GM10847 (cell line): ENCODE results near the gene FSTL1.

Experiments used
- POLR2A ChIP-seq: IDR thresholded peaks from 2 replicates; pipeline ENCODE4 v1.6.1; 2011; ENCODE audit not compliant: insufficient read length; ENCODE audit errors: extremely low read depth

FSTL1 gene

DNA sequence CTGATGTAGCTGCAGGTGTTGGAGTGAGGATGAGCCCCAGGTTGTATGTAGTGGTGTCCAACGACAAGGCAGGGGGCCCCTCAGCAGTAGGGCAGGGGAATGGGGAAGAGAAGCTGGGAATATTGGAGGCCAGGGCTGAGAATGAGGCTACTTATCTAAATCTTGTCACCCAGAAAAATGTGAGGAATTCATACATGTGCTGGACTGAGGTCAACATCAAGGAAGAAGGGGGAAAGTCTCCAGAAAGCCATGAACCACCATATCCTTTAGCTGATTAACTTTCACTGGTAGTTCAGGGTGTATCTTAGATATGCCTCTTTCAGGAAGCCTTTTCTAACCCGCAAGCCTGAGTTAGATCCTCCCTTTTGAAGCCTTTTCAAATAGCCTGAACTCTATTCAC is 22.6 kb upstream of the FSTL1 start:
- no peak for TF ChIP-seq POLR2A

DNA sequence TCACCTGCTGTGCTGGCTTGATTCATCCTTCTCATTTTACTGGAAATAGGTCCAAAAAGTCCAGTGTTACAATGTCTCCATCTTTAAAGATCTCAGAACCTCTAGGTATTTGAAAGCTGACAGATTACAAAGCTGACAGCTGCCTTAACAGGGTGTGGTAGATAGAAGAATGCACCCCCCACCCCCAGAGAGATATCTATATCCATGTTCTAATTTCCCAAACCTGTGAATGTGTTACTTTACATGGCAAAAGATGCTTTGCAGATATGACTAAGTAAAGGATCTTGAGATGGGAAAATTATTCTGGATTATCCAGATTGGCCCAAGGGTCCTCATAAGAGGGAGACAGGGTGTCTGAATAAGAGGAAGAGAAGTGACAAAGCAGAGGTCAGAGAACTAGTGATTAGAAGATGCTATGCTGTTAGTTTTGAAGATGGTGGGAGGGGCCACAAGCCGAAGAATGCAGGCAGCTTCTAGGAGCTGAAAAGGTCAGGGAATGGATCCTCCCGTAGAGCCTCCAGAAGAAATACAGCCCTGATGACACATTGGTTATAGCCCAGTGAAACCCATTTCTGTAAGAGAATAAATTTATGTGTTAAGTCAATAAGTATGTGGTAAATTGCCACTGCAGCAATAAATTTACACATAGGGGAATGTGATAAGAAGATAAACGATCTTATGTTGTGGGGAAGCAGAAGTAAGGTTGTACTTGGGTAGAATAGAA is 21.5 kb upstream of the FSTL1 start:
- no peak for TF ChIP-seq POLR2A

DNA sequence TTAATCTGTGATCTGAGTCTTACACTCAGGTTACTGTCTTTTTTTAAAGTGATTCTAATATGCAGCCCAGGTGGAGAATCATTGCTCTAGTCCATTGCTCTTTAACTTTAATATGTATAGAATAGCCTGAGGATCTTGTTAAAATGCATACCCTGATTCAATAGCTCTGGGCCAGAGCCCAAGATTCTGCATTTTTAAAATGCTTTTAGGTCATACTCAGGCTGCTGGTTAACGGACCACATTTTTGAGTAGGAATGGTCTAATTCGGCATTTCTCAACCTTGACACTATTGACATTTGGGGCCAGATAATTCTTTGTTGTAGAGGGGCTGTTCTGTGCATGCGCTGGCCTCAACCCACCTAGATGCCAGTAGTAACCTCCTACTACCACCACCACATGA is 20.9 kb upstream of the FSTL1 start:
- TF ChIP-seq POLR2A, result no peak

DNA sequence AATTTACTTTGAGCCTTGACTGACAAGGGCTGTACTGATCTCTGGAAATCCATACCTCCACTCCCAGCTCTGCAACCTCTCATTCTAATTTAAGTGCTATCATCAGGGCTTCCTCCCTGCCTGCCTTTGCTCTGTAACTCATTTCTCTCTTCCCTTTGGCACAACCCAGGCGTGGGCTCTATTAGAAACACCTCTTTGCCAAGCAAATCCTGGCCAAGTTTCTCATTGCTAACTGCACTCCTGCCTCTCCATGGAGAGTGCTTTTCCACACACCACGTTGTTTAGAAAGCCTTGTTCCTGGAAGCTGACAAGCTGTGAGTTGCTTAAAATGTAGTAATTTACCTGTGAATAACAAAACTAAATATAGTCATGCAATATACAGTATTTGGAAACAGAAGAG is 20.1 kb upstream of the FSTL1 start:
- TF ChIP-seq POLR2A, result no peak

DNA sequence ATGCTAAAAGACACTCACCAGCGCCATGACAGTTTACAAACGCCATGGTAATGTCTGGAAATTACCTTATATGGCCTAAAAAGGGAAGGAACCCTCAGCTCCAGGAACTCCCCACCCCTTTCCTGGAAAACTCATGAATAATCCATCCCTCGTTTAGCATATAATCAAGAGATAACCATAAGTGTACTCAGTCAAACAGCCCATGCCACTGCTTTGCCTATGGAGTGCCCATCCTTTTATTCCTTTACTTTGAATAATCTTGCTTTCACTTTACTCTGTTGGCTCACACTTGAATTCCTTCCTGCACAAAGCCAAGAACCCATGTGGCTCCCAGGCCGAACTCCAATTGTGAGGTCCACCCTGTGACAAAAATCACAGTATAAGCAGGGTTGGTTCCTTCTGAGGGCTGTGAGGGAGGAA is 19.1 kb upstream of the FSTL1 start:
- TF ChIP-seq POLR2A, result no peak

DNA sequence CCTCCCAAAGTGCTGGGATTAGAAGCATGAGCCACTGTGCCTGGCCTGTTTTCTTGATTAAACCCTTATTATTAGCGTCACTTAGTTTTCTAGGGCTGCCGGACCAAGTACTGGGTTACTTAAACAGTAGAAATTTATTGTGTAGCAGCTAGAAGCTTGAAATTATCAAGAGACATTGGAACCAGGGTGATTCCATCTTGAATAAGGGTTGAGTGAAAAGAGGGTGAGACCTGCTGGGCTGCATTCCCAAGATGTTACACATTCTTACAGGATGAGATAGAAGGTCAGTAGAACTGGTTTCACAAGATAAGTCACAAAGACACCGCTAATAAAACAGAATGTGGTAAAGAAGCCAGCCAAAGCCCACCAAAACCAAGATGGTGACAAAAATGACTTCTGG is 18.6 kb upstream of the FSTL1 start:
- TF ChIP-seq POLR2A, result no peak

DNA sequence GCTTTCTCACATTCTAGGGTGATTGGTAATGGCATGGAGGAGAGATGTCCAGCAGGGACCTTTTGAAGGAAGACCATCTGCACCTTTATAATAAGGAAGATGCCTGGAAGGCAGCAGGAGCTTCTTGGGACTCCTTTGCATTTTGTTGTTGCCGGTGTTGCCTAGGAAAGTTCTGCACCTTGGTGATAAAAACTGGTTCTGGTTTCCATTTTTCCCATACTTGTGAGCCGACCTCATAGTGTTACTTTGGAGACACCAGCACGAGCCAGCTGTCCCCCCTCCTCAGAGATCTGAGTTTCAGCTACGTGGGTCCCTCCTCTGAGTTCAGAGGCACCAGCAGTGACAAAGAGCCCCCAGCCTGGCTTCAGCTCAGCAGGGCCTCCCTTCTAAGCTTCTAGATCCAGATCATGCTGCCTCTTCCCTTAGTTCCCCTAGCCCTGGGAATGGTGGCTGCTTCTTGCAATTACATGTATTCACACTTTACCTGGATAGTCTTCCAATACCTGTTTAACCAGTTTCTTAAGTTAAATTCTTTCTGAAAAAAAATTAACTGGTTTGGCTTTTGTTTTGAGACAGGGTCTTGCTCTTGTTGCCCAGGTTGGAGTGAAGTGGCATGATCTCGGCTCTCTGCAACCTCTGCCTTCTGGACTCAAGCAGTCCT is 18.0 kb upstream of the FSTL1 start:
- TF ChIP-seq POLR2A, result no peak

DNA sequence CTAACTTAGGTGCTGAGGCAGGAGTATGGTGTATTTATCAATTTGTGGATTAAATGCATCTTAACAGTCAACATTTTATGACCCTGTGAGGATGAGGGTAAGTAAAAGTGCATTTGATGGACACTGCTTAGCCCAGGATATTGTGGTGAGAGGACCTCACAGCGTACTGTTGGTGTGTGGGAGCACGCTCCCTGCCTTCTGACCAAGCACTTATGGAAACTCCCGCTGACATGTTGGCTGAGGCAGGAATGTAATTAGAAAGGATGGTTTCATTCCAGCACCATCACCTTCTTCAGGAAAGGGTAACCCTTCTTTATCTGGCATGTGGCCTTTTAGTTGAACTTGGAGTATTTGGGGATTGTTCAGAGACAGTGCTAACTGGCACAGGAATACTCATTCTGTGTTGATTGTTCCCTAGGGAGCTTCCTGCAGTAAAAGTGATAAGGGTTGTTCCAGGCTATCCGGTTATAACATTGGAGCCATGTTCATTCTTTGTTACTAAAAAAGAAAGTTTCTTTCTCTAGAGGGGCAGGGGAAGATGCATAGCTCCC is 11.7 kb upstream of the FSTL1 start:
- TF ChIP-seq POLR2A, result no peak

DNA sequence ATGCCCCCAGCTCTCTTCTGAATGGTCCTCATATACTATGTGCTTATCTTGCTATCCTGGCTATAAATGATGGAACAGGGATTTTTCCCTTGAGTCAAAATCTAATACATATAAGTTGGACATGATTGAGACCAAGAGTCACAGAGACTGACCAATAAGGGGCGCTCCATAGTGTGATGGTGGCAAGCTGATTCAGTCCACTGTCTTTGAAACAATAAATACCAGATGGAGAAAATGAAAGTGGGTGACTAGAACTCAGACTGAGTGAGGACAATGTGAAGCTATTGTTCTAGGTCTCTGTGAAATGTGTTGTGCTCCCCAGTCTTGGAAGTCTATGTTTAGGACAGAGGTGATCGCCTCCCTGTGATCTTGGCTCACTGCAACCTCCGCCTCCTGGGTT is 10.6 kb upstream of the FSTL1 start:
- no peak for TF ChIP-seq POLR2A

DNA sequence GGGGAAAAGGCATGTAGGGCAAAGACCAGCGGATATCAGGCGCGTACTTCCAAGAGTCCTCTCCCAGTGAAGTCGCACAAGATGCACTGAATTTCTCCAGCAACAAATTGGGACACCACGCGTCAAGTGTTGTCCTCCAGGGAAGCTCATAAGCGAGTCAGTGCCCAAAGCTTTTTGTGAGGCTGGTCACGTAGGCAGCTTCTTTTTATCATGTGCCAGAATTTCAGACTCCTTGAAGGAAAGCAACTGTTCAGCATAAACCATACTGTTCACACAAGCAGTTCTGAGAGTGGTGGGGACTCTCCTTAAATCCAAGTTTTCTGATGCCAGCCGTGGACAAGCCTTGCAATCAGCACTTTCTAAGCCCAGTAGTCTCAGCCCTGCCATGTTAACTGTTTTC is 10.1 kb upstream of the FSTL1 start:
- TF ChIP-seq POLR2A, result no peak

DNA sequence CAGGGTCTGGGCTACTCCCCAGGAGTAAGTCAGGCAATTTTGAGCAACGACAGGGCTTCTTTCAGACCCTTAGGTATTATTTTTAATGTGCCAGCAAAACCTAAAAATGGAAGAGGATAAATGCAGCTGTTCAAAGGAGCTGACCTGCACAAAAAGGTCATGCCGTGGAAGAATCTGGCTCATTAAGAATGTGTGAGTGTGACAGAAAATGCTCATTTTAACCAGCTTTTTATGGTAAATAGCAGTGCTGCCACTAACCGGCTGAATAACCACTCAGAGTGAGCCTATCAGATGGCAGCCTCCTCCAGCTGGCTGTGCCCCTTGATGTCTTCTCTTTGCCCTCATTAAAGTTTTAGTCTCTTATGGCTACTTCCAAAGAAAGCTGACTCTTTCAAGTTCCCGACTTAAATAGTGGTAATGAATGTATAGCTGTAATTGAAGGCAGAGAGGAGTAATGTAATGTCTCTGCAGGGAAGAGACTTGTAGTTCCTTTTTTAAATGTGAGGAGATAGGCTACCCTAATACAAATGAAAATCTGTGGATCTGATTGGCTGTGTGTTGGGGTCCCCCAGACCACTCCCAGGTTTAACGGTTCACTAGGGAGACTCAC is 9.5 kb upstream of the FSTL1 start:
- no peak for TF ChIP-seq POLR2A

DNA sequence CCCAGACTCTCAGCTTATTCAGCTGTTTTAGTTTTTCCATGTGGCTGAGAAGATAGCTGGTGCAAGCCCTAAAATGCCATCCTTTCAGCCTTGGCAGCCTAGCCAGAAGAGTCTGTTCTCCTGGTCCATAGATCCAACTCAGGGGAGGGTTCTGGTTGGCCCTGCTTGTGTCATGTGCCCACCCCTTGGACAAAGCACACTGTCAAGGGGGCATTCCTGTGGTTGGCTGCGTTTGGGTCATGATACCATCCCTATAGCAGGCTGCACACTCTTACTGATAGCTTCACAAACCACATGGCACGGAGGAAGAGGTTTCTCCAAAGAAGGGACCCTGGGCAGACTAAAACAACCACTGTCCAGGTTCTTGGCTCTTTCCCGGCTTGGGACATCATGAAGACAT is 8.4 kb upstream of the FSTL1 start:
- no peak for TF ChIP-seq POLR2A

DNA sequence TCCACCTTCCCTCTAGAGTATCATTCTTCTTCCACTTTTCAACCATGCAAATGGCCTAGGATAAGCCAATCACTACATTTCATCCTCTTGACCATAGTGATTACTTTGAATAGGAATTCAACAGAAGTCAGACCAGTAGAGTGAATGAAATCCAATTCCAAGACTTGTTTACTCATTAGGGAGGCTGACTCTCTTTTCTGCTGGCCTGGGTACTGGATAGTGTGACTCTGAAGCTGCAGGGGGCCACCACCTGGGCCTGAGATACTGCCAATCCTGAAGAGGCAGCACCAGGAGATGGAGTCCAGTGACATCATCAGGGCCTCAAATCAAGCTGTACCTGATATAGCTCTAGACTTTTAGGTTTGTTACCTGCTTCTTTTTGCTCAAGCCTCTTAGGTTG is 7.0 kb upstream of the FSTL1 start:
- TF ChIP-seq POLR2A, result no peak

DNA sequence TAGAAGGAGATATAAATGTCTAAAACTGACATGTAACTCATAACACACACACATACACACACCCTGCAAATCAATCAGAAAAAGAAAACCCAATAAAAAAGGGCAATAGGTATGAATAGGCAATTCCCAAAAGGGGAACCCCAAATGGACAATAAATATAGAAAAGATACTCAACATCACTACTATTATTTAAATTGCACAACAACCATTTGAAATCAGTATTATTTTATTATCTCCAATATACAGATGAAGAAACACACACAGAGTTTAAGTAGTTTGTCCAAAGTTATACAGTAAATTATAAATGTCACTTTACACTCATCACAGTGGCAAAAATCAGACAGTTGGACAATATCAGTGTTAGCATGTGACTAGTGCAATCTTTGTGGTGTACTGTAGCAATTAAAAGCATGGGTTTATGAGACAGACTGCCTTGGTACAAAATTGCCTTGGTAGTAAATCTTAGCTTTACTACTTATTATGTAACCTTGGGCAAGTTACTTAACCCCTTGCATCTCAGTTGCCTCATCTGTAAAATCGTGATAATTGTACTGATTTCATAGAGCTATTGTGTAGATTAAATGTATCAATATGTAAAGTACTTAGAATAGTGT is 3.4 kb upstream of the FSTL1 start:
- no peak for TF ChIP-seq POLR2A

DNA sequence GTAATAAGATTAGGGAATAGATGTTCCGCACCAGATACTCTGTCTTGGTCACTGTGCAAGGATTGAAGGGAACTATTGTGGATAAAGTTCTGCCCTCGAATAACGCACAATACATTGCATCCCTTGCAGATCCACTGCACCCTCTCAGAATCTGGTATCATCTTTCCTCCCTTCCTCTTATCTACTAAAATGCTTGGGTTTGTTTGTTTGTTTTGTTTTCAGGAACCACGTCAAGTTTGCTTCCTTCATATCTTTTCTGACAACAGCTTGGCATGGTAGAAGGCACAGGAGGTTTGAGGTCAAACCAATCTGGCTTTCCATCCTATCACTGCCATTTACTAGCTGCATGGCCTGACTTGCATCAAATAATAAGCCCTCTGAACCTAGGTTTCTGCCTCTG is 2.0 kb upstream of the FSTL1 start:
- no peak for TF ChIP-seq POLR2A

DNA sequence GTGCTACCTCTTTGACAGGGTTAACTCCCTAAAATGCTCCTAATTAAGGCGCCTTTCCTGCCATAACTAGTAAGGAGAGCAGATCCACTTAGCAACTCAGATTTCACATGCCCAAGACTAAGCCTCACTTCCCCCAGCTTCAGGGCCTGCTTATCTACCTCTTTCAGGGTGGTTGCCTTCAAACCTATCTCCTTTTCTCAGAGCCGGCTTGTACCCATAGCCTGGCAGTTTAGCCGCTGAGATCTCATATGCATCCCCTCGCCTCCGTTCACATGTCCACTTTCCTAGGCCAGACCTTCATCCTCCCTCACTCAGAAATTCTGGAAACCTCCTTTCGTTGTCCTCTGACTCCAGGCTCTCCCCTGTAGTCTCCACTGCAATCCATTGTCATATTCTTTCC is 1.0 kb upstream of the FSTL1 start:
- TF ChIP-seq POLR2A, result no peak

DNA sequence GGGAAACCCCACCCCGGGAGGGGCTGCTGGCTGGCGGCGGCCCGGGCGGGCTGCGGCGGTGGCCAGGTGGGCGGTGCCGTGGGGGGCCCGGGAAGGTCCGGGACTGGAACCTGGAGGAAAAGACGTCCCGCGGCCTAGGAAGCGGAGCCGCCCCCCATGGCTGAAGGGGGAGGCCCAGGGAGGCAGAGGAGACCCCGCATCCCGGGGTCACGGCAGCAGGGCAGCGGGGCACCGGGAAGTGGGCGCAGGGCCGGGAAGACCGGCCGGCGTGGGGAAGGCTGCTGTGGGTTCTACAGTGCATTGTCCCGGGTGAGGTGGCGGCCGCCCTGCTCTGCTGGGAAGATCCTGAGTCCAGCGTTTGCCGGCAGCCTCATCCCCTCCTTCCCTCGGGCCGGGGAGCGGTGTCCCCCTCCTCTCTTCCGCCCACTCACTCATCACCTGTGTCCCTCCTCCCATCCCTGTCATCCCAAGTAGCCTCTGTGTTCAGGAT is 525 bp upstream of the FSTL1 start:
- no peak for TF ChIP-seq POLR2A
